Ovary (tissue), 9 donors: ENCODE results near the gene ITGA3. TPM values are rescaled to one million over a fixed set of nuclear protein-coding genes. Genes with fewer than 3 reads are reported as not detected.

ENCODE experiments used
- DNase-seq, 5 donors: peaks; one replicate each; pipeline ENCODE4 v3.0.0-alpha.2; 2019 to 2020
- H3K27ac ChIP-seq, 2 donors: fragments of 200-600 bp; one replicate each; pipeline versions ENCODE4 v1.5.1 to v1.8.0; 2019 to 2022
- H3K27me3 ChIP-seq: fragments of 200-600 bp; one replicate; pipeline ENCODE4 v1.8.0; 2022
- H3K36me3 ChIP-seq: fragments of 200-600 bp; sonication (generic); one replicate; pipeline ENCODE4 v1.5.1; 2019
- H3K4me1 ChIP-seq: one replicate; pipeline ENCODE4 v1.8.1; 2013; ENCODE audit warnings: mild to moderate bottlenecking, moderate library complexity; ENCODE audit not compliant: insufficient read depth
- H3K4me3 ChIP-seq: fragments of 200-600 bp; sonication (generic); one replicate; pipeline ENCODE4 v1.5.1; 2017
- H3K9me3 ChIP-seq, 2 donors: fragments of 200-600 bp in 1 of 2; sonication (generic) in 1 of 2; one replicate each; pipeline versions ENCODE4 v1.5.1 to v1.8.1; 2013 to 2019; ENCODE audit warnings: mild to moderate bottlenecking in 1 of 2, moderate library complexity in 1 of 2
- CTCF ChIP-seq, 3 donors: fragments of 450-650 bp in 2 of 3; fragments of 200-600 bp in 1 of 3; IDR thresholded peaks; one replicate each; pipeline versions ENCODE4 v1.5.1 to v1.8.0; 2016 to 2022; ENCODE audit warnings: antibody characterized with exemption in 3 of 3, mild to moderate bottlenecking in 1 of 3
- EP300 ChIP-seq: sonication (generic); formaldehyde crosslinking; IDR thresholded peaks from one replicate; pipeline ENCODE4 v1.6.1; 2017; ENCODE audit warnings: antibody characterized with exemption
- POLR2A ChIP-seq: fragments of 450-650 bp; IDR thresholded peaks from one replicate; pipeline ENCODE4 v1.6.1; 2017; ENCODE audit warnings: antibody characterized with exemption, mild to moderate bottlenecking, moderate library complexity
- WGBS, 3 donors: extraction: QIAGEN DNeasy Blood & Tissue Kit in 1 of 3; methylation state at CpG; one replicate each; pipeline versions ENCODE4 v1.1.5 to v1.1.7; 2013 to 2017; 5-methylcytosine and 5-hydroxymethylcytosine counted together
- intact Hi-C, 4 donors: fragments of 100-400 bp; cut with DNase I; formaldehyde crosslinking; loops; one replicate each; pipeline versions ENCODE4 v1.11.0 to v1.15.1; 2022 to 2023
- polyA plus RNA-seq, 2 donors: library from polyadenylated mRNA; stranded (reverse); fragments of 200-250 nt in 1 of 2; fragments of 350-450 nt in 1 of 2; fragmentation: Illumina TruSeq in 1 of 2; extraction: RNeasy Lipid Tissue Mini Kit (QIAGEN cat#74804) in 1 of 2; gene quantifications; one replicate each; pipeline ENCODE4 v1.2.3, GENCODE V29; 2013 to 2014
- total RNA-seq, 7 donors: library from RNA; depleted of rRNA in 2 of 7; stranded (reverse); fragments of >200 nt in 2 of 7; fragmentation: NEBNext Ultra II Directional in 3 of 7; extraction: Animal tissue kit (Norgen Biotek cat#: 25700) in 3 of 7; gene quantifications; one replicate each; pipeline versions ENCODE4 v1.1.0 to v1.2.4, GENCODE V29; 2016 to 2023
- donor health status: DM: no; HTN: no; CAD: no; lungs with moderate emphysema.
- donor health status: DM: no; HTN: no; CAD: no.
- donor health status: Bipolar disorder and iron deficiency.
- donor health status: DM: yes; HTN: yes; CAD: no.
- donor health status: DM: no; HTN: no; CAD: no.
- donor health status: DM: yes; HTN: yes; CAD: no.

Gene ITGA3
- total and polyA plus RNA-seq, 9 donors: 23.6 to 132 (median 34.2) TPM

- WGBS, 3 donors: 84 to 89% (median 86%) methylated on average over 6 of the region's 6 CpGs
- DNase-seq: no peak
- Histone ChIP-seq H3K9me3 (no peaks in the 10 kb centered on the region), H3K4me3 (no peak overlapping the region), H3K4me1 (peaks cover 6% of the 10 kb centered on the region), H3K27ac (no peak overlapping the region), H3K27me3 (no peaks in the 10 kb centered on the region), H3K36me3 (no peaks in the 10 kb centered on the region)
- TF ChIP-seq CTCF (IDR thresholded peaks at IDR 0.05) (no peak), EP300 (no peak), POLR2A (no peak)
- intact Hi-C loops: no loop called here
These were observed 76.3 kb downstream of the ITGA3 start for GRCh38 chr17:50132104-50132794.

- Histone ChIP-seq H3K27me3 (no peaks in the 10 kb centered on the region), H3K4me1 (peaks cover 6% of the 10 kb centered on the region), H3K9me3 (no peaks in the 10 kb centered on the region), H3K4me3 (no peak overlapping the region), H3K36me3 (no peaks in the 10 kb centered on the region), H3K27ac (peak overlapping the region in 1 of 2 donors; percentile 13)
- WGBS, 3 donors: 32 to 37% (median 35%) methylated on average over 7 of the region's 7 CpGs
- intact Hi-C loops: no loop called here
- TF ChIP-seq CTCF (IDR thresholded peaks at IDR 0.05) (no peak), POLR2A (no peak), EP300 (no peak)
- peak in 2 of 5 donors; percentile 42 to 50 for DNase-seq
These were observed 77.3 kb downstream of the ITGA3 start for GRCh38 chr17:50133028-50133768.

GRCh38 chr17:50133769-50134099, 77.8 kb downstream of the ITGA3 start:
- Histone ChIP-seq H3K9me3 (no peaks in the 10 kb centered on the region), H3K36me3 (no peaks in the 10 kb centered on the region), H3K27ac (no peak overlapping the region), H3K27me3 (no peaks in the 10 kb centered on the region), H3K4me3 (no peak overlapping the region), H3K4me1 (peaks cover 6% of the 10 kb centered on the region)
- intact Hi-C loops: no loop called here
- DNase-seq: peak in 3 of 5 donors; percentile 47 to 71 (median 70)
- WGBS, 3 donors: 8 to 14% (median 11%) methylated on average over 16 of the region's 16 CpGs
- no peak for TF ChIP-seq CTCF (IDR thresholded peaks at IDR 0.05)
- TF ChIP-seq EP300: no peak
- no peak for TF ChIP-seq POLR2A

- Histone ChIP-seq H3K4me3 (no peak overlapping the region), H3K36me3 (no peaks in the 10 kb centered on the region), H3K27me3 (no peaks in the 10 kb centered on the region), H3K27ac (no peak overlapping the region), H3K9me3 (no peaks in the 10 kb centered on the region), H3K4me1 (peaks cover 6% of the 10 kb centered on the region)
- peak in 2 of 5 donors; percentile 29 to 52 for DNase-seq
- WGBS, 3 donors: 43 to 52% (median 44%) methylated on average over 16 of the region's 16 CpGs
- TF ChIP-seq EP300 (no peak), CTCF (IDR thresholded peaks at IDR 0.05) (no peak), POLR2A (no peak)
- intact Hi-C loops: no loop called here
These were observed 78.5 kb downstream of the ITGA3 start for GRCh38 chr17:50134206-50135110.
